ENCODE measurements around the gene DPM2.

The DPM2 gene

DNA sequence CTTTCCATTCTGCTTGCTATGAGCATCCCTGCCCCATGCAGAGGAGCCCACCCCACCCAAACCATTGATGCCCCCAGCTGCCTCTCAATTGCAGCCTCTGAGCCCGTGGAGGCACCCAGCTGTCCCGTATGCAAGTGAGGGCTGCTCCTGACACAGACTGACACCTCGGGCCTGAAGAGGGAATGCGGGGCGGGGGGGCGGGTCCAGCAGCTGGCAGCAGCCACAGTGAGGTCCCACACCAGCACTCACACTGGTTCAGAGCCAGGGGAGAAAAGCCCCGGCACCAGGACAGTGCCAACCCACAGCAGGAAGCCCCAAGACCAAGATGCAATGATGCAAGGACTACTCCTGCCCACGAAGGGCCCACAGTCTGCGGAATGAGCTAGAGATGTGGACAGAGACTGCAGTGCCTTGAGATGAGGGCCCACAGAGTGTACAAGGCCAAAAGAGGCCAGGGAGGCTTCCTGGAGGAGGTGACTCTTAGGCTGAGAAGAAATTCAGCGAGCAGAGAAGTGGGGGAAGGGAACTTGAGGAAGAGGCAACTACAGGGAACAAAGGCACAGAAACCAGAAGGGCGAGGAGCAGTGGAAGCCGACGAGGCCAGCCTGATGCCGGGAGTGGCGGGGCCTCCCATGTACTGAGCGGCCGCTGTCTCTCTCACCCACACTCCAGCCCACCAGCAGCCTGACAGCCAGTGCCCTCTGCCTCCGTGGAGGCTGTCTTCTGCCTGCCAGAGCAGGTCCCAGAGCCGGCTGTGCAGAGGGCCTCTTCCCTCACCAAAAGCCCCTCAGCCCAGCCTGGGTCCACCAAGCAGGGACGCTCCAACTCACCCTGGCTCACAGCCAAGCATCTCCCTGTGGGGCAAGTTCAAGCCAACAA, 33.9 kb upstream of the DPM2 start:
- peak overlapping the region; percentile 100 for H3K27ac ChIP-seq

DNA sequence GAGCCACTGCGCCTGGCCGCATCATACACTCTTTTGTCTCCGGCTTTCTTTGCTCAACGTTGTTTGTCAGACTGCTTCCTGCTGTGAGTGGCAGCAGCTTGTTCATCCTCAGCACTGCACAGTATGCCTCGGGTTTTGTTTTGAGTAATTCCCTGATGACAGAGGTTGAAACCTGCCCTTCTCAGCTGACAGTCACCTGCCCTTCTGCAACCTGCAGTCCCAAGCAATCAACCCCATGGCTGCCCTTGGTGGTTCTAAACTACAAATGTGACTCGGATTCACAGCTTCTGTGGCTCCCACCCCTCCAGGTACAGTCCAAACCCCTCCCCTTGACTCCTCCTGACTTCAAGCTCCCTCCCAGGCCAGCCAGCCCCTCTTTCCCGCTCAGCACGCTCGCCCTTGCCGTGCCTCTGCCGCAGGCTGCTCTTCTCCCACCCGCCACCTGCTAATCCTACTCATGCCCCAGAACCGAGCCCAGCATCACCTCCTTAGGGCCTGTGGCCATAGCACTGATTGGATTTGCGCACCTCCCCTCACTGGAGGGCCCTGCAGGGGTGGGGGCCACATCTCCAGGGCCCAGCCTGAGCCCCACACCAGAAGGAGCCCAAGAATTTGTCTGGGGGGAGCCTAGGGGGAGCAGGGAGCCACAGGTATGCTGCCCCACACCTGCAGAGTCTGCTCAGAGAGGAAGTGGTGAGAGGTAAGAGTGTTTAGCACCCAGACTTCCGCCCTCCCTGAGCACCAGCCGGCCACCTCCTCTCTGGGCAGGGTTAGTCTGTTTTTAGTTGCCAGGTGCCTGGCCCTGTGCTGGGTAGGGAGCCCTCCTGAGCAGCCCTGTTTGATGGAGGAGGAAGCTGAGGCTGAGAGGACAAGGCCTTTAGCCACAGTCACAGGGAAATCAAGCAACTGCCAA, 33.0 kb upstream of the DPM2 start:
- H3K27ac ChIP-seq: peak overlapping the region; percentile 100
- TF ChIP-seq, protein P1, sequence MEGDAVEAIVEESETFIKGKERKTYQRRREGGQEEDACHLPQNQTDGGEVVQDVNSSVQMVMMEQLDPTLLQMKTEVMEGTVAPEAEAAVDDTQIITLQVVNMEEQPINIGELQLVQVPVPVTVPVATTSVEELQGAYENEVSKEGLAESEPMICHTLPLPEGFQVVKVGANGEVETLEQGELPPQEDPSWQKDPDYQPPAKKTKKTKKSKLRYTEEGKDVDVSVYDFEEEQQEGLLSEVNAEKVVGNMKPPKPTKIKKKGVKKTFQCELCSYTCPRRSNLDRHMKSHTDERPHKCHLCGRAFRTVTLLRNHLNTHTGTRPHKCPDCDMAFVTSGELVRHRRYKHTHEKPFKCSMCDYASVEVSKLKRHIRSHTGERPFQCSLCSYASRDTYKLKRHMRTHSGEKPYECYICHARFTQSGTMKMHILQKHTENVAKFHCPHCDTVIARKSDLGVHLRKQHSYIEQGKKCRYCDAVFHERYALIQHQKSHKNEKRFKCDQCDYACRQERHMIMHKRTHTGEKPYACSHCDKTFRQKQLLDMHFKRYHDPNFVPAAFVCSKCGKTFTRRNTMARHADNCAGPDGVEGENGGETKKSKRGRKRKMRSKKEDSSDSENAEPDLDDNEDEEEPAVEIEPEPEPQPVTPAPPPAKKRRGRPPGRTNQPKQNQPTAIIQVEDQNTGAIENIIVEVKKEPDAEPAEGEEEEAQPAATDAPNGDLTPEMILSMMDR (conservative IDR thresholded peaks at IDR 0.05): no peak

More for the DNA sequence above, 33.9 kb upstream of the DPM2 start:
- TF ChIP-seq, protein P1 (conservative IDR thresholded peaks at IDR 0.05): no peak

DNA sequence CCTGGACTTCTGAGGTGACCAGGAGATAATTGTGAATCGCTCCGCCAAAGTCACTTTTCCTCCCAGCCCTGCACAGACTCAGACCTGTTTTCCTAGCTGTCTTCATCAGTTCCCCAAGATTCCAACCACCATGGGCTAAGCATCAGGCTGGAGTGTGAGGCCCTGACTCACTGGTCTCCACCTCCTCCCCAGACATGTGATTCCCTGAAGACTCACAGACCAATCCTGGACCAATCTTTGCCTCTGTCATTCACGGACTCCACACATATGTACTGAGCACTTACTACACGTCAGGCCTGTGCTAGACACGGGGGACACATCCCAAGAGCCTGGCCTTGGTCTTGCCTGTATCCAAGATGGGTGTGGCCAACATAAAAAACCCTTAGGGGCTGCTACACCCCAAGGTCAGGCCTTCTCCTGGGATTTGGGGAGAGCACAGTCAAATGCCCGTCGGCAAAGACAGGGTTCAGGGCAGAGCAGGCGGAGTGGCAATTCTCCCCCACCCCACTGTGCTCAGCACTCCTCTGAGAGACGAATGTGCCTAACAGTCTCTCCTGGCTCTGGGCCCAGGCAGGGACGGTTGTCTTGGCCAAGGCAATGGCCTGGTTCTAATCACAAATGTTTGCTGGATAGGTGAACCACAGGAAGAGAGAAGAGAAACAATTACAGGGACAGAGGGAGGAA, 31.2 kb upstream of the DPM2 start:
- peak overlapping the region; percentile 100 for H3K27ac ChIP-seq
- TF ChIP-seq, protein P1 (conservative IDR thresholded peaks at IDR 0.05): no peak

DNA sequence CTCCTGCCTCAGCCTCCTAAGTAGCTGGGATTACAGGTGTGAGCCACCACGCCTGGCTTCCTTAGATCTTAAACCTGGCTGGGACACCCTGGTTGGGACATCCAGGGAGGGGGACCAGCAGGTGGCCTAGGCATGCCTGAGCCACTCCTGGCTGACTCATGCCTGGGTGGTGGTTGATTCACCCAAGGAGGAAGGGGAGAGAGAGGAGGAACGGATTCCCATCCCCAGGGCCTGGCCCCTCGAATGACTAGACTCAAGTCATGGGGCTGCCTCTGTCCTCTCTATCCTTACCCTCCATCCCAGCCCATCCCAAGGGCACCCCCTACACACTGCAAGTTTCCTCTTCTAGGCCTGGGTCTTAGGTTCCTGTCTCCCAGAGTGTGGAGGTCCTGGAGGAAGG, 30.4 kb upstream of the DPM2 start:
- peak overlapping the region; percentile 100 for H3K27ac ChIP-seq

DNA sequence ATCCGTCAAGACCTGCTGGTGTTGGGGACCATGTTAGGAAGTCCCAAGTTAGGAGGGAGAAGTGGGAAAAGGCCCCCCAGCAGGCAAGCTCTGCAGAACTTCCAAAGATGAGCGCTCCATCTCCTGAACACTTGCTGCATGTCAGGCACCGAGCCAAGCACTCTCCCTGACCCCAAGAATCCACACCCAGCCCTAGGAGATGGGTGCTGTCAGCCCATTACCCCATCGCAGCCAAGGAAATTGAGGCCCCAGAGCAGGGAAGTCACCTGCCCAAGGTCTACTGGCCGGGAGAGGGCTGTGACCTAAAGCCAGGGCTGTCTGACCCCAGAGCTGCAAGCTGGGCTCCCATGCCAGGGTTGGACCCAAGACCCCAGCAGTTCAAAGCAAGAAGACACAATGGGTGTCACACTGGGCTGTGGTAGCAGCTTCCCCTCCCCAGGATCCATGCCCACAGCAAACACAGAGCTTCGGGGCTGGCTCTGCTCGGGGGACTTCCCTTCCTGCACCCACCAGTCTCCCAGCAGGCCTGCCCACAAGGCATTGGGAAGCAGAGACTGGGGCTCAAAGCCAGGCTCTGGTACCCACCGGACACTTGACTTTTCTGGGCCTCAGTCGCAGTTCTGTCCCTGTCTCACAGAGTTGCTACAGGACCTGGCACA, 29.6 kb upstream of the DPM2 start:
- H3K27ac ChIP-seq: peak overlapping the region; percentile 100

More for the DNA sequence above, 30.4 kb upstream of the DPM2 start:
- TF ChIP-seq, protein P1 (conservative IDR thresholded peaks at IDR 0.05): no peak

DNA sequence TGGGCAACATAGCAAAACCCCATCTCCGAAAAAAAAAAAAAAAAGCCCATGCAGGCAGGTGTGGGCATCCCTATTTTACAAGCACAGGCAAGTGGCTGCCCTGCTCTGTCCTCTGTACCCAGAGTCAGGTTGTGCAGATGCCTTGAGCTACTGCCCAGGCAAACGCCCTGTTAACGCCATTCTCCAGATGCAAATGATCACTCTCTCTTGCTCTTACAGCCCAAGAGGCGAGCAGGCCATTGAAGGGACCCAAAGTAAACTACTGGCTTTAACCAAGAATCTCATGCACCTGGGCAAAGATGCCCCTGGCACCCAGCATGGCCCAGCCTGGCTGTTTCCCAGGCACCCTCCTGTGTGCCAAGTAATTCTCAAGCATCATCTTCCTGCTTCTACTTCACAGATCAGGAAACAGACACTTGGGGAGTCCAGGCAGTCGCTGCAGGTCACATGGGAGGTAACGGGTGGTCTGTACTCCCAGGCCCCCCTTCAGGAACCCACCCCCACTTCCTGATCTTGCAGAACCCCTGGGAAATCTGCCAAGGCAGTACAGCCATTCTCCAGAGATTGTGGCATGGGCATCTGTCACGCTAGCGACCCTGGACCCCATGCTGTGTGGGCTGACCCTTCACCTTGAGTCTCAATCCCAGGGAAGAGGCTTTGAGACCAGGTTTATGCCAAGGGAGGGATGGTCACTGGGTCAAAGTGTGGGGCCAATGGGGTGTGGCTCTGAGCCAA, 28.9 kb upstream of the DPM2 start:
- TF ChIP-seq, protein P1 (conservative IDR thresholded peaks at IDR 0.05): no peak
- peak overlapping the region; percentile 100 for H3K27ac ChIP-seq

More for the DNA sequence above, 29.6 kb upstream of the DPM2 start:
- TF ChIP-seq, protein P1 (conservative IDR thresholded peaks at IDR 0.05): no peak
